ENCODE data around the gene ZNF197.

GRCh38 chr3:44596621-44597020 is 28.2 kb upstream of the ZNF197 start:
- TF ChIP-seq FOXM1 (IDR thresholded peaks at IDR 0.05; ENCODE audit: borderline replicate concordance) = no peak
- TF ChIP-seq ELF4 (IDR thresholded peaks at IDR 0.05) = no peak
